Measurements from ENCODE around the gene ARID3B. TPM values are rescaled to one million over a fixed set of nuclear protein-coding genes. Genes with fewer than 3 reads are reported as not detected.

Gene ARID3B
- total and polyA plus RNA-seq, 2 of the 13 experiments (the other 11 are each of a cell fraction or from before 2014, with no cell fraction given), result 5.3 to 12.8 TPM

DNA sequence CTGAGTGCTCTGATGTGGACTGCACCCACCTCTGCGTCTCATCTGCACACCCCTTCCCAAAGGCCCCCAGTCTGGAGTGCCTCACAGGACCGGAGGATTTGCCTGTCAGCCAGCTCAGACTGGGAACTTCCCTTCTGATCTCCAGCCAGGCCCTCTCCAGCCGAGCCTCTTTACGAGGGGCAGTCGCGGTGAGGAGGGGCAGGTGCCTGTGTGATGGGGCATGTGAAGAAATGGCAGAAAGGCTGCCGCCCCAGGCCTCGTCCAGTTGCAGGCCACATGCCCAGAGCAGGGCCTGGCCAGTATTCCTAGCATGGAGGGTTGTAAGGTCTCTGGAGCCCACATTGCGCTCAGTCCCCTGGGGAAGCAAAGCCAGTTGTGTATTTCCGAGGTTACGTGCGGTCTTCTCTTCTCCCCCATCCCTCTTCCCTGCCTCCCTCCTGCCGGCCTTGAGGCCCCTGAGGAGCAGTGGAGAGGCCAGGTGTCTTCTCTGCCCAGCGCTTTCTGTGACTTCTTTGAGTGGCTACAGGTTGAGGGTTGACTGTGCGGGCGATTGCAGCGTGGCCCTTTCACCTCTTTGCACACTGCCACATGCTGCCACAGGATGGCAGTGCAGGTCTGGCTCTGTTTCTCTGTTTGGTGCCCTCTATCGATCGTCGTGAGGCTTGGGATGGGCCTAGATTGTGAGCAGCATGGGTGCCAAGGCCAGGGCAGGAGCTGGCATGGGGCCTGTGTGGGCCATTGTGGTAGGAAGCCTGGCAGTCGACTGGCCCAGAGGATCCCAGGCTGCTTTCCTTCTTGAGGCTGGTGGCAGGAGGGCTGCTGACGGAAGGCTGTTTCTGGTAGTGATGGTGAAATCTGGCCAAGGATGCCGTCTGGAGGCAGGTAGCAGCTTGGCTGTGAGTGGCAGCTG is 79.9 kb downstream of the ARID3B start (continued):
- TF ChIP-seq SP2 (CRISPR knock-in tag; IDR thresholded peaks at IDR 0.05), result no peak
- TF ChIP-seq FOXC1 (CRISPR knock-in tag; IDR thresholded peaks at IDR 0.05; ENCODE audit: borderline replicate concordance), result no peak
- TF ChIP-seq ZNF614 (CRISPR knock-in tag; IDR thresholded peaks at IDR 0.05; ENCODE audit: borderline replicate concordance), result peak; percentile 62; the same call in 1 of the 2 replicates
- TF ChIP-seq ATF7 (IDR thresholded peaks at IDR 0.05), result no peak
- TF ChIP-seq ATF7 (CRISPR knock-in tag; IDR thresholded peaks at IDR 0.05), result no peak
- TF ChIP-seq ZNF570 (CRISPR knock-in tag; IDR thresholded peaks at IDR 0.05; ENCODE audit: borderline replicate concordance), result no peak
- TF ChIP-seq, protein P1, sequence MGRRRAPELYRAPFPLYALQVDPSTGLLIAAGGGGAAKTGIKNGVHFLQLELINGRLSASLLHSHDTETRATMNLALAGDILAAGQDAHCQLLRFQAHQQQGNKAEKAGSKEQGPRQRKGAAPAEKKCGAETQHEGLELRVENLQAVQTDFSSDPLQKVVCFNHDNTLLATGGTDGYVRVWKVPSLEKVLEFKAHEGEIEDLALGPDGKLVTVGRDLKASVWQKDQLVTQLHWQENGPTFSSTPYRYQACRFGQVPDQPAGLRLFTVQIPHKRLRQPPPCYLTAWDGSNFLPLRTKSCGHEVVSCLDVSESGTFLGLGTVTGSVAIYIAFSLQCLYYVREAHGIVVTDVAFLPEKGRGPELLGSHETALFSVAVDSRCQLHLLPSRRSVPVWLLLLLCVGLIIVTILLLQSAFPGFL (CRISPR knock-in tag; IDR thresholded peaks at IDR 0.05), result no peak
- TF ChIP-seq FOSL2 (CRISPR knock-in tag; IDR thresholded peaks at IDR 0.05), result peak; percentile 57
- no peak for TF ChIP-seq ATF7-NPFF (CRISPR knock-in tag; IDR thresholded peaks at IDR 0.05; ENCODE audit: low read depth)
- TF ChIP-seq EZH2 (conservative IDR thresholded peaks at IDR 0.05; ENCODE audit: low read depth, low read length), result no peak
- TF ChIP-seq, protein P2, sequence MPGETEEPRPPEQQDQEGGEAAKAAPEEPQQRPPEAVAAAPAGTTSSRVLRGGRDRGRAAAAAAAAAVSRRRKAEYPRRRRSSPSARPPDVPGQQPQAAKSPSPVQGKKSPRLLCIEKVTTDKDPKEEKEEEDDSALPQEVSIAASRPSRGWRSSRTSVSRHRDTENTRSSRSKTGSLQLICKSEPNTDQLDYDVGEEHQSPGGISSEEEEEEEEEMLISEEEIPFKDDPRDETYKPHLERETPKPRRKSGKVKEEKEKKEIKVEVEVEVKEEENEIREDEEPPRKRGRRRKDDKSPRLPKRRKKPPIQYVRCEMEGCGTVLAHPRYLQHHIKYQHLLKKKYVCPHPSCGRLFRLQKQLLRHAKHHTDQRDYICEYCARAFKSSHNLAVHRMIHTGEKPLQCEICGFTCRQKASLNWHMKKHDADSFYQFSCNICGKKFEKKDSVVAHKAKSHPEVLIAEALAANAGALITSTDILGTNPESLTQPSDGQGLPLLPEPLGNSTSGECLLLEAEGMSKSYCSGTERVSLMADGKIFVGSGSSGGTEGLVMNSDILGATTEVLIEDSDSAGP (CRISPR knock-in tag; IDR thresholded peaks at IDR 0.05; ENCODE audit: borderline replicate concordance), result peak; percentile 49
- TF ChIP-seq, protein P3, sequence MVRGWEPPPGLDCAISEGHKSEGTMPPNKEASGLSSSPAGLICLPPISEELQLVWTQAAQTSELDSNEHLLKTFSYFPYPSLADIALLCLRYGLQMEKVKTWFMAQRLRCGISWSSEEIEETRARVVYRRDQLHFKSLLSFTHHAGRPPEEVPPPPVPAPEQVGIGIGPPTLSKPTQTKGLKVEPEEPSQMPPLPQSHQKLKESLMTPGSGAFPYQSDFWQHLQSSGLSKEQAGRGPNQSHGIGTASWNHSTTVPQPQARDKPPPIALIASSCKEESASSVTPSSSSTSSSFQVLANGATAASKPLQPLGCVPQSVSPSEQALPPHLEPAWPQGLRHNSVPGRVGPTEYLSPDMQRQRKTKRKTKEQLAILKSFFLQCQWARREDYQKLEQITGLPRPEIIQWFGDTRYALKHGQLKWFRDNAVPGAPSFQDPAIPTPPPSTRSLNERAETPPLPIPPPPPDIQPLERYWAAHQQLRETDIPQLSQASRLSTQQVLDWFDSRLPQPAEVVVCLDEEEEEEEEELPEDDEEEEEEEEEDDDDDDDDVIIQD (CRISPR knock-in tag; IDR thresholded peaks at IDR 0.05; ENCODE audit: low read depth), result 0 out of 2 replicates have a peak, but pooled peaks have one; percentile 36
- TF ChIP-seq, protein P4, sequence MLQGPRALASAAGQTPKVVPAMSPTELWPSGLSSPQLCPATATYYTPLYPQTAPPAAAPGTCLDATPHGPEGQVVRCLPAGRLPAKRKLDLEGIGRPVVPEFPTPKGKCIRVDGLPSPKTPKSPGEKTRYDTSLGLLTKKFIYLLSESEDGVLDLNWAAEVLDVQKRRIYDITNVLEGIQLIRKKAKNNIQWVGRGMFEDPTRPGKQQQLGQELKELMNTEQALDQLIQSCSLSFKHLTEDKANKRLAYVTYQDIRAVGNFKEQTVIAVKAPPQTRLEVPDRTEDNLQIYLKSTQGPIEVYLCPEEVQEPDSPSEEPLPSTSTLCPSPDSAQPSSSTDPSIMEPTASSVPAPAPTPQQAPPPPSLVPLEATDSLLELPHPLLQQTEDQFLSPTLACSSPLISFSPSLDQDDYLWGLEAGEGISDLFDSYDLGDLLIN (CRISPR knock-in tag; IDR thresholded peaks at IDR 0.05; ENCODE audit: borderline replicate concordance), result no peak
- TF ChIP-seq CEBPB (IDR thresholded peaks at IDR 0.05; ENCODE audit: borderline replicate concordance, low read depth, low read length), result no peak
- TF ChIP-seq RXRA (CRISPR knock-in tag; IDR thresholded peaks at IDR 0.05), result peak; percentile 83
- TF ChIP-seq ZFY (CRISPR knock-in tag; IDR thresholded peaks at IDR 0.05), result peak; percentile 40; the same call in 1 of the 2 replicates
- no peak for TF ChIP-seq NCOA1 (CRISPR knock-in tag; IDR thresholded peaks at IDR 0.05)
- no peak for TF ChIP-seq PAWR (CRISPR knock-in tag; IDR thresholded peaks at IDR 0.05; ENCODE audit: borderline replicate concordance)
- TF ChIP-seq, protein P5, sequence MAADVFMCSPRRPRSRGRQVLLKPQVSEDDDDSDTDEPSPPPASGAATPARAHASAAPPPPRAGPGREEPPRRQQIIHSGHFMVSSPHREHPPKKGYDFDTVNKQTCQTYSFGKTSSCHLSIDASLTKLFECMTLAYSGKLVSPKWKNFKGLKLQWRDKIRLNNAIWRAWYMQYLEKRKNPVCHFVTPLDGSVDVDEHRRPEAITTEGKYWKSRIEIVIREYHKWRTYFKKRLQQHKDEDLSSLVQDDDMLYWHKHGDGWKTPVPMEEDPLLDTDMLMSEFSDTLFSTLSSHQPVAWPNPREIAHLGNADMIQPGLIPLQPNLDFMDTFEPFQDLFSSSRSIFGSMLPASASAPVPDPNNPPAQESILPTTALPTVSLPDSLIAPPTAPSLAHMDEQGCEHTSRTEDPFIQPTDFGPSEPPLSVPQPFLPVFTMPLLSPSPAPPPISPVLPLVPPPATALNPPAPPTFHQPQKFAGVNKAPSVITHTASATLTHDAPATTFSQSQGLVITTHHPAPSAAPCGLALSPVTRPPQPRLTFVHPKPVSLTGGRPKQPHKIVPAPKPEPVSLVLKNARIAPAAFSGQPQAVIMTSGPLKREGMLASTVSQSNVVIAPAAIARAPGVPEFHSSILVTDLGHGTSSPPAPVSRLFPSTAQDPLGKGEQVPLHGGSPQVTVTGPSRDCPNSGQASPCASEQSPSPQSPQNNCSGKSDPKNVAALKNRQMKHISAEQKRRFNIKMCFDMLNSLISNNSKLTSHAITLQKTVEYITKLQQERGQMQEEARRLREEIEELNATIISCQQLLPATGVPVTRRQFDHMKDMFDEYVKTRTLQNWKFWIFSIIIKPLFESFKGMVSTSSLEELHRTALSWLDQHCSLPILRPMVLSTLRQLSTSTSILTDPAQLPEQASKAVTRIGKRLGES (CRISPR knock-in tag; IDR thresholded peaks at IDR 0.05; ENCODE audit: borderline replicate concordance), result no peak
- no peak for TF ChIP-seq KMT2B (CRISPR knock-in tag; IDR thresholded peaks at IDR 0.05)
- TF ChIP-seq ZNF772 (CRISPR knock-in tag; IDR thresholded peaks at IDR 0.05), result no peak

Data from HepG2 (cell line).